Measurements from ENCODE around the gene ATF5. TPM values are rescaled to one million over a fixed set of nuclear protein-coding genes. Genes with fewer than 3 reads are reported as not detected.

Gene ATF5
- total and polyA plus RNA-seq, 2 of the 13 experiments (the other 11 are each of a cell fraction or from before 2014, with no cell fraction given): 5.2 to 10.3 TPM

DNA sequence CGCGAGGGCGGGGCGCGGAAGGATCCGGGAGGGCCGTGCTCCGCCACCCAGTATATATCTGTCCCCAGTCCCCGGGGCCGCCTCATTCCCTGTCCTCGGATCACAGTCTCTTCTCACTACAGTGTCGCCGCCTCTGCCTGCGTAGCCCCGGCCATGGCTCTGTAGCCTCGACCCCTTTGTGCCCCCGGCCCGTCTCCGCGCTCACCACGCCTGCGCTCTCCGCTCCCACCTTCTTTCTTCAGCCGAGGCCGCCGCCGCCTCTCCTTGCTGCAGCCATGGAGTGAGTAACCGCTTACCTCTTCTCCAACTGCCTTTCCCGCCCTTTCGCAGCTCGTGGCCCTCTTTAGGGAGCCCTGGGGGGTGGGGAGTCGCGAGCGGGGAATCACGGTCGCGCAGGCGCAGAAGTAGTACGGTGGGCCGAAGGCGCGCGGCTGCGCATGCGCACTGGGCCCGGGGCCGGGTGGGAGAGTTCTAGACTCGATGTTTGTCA lies at the start of gene ATF5, which contains the start of gene NUP62 (continued):
- TF ChIP-seq ZBTB7A (CRISPR knock-in tag; IDR thresholded peaks at IDR 0.05) (peak; percentile 54; the same call in 1 of the 2 replicates), ZNF432 (CRISPR knock-in tag; IDR thresholded peaks at IDR 0.05; ENCODE audit: borderline replicate concordance) (no peak; the same call in 1 of the 2 replicates), FOXJ3 (CRISPR knock-in tag; IDR thresholded peaks at IDR 0.05; ENCODE audit: borderline replicate concordance) (no peak), ZNF772 (CRISPR knock-in tag; IDR thresholded peaks at IDR 0.05) (peak; percentile 10; the same call in 1 of the 2 replicates), THAP11 (CRISPR knock-in tag; IDR thresholded peaks at IDR 0.05) (peak; percentile 83), ATM (IDR thresholded peaks at IDR 0.05; ENCODE audit: borderline replicate concordance) (no peak), PRPF4 (IDR thresholded peaks at IDR 0.05; ENCODE audit: low read depth, low read length, poor library complexity, severe bottlenecking) (no peak), E2F1 (CRISPR knock-in tag; IDR thresholded peaks at IDR 0.05) (peak; percentile 95), SP4 (CRISPR knock-in tag; IDR thresholded peaks at IDR 0.05) (no peak), KDM5B (CRISPR knock-in tag; IDR thresholded peaks at IDR 0.05; ENCODE audit: borderline replicate concordance) (peak; percentile 97; the same call in 1 of the 2 replicates), KLF16 (CRISPR knock-in tag; IDR thresholded peaks at IDR 0.05) (peak in 1 of 2 experiments; percentile 68; a peak in 1 of 4 replicates), ZNF850 (CRISPR knock-in tag; conservative IDR thresholded peaks at IDR 0.05) (no peak), ZNF773 (CRISPR knock-in tag; IDR thresholded peaks at IDR 0.05; ENCODE audit: borderline replicate concordance) (no peak), FOXO1 (CRISPR knock-in tag; IDR thresholded peaks at IDR 0.05) (0 out of 2 replicates have a peak, but pooled peaks have one; percentile 16), TMF1 (CRISPR knock-in tag; IDR thresholded peaks at IDR 0.05; ENCODE audit: low read depth) (peak; percentile 98), RARG (CRISPR knock-in tag; IDR thresholded peaks at IDR 0.05; ENCODE audit: low read depth) (0 out of 2 replicates have a peak, but pooled peaks have one; percentile 27), YEATS4 (CRISPR knock-in tag; IDR thresholded peaks at IDR 0.05; ENCODE audit: borderline replicate concordance) (peak; percentile 97; the same call in 1 of the 2 replicates), MYPOP (CRISPR knock-in tag; IDR thresholded peaks at IDR 0.05) (peak; percentile 92), NCOA1 (CRISPR knock-in tag; IDR thresholded peaks at IDR 0.05) (no peak; the same call in 1 of the 2 replicates), ZNF572 (CRISPR knock-in tag; IDR thresholded peaks at IDR 0.05) (peak; percentile 96; the same call in 1 of the 2 replicates), MED13 (CRISPR knock-in tag; IDR thresholded peaks at IDR 0.05) (peak; percentile 80)
- TF ChIP-seq, protein P1, sequence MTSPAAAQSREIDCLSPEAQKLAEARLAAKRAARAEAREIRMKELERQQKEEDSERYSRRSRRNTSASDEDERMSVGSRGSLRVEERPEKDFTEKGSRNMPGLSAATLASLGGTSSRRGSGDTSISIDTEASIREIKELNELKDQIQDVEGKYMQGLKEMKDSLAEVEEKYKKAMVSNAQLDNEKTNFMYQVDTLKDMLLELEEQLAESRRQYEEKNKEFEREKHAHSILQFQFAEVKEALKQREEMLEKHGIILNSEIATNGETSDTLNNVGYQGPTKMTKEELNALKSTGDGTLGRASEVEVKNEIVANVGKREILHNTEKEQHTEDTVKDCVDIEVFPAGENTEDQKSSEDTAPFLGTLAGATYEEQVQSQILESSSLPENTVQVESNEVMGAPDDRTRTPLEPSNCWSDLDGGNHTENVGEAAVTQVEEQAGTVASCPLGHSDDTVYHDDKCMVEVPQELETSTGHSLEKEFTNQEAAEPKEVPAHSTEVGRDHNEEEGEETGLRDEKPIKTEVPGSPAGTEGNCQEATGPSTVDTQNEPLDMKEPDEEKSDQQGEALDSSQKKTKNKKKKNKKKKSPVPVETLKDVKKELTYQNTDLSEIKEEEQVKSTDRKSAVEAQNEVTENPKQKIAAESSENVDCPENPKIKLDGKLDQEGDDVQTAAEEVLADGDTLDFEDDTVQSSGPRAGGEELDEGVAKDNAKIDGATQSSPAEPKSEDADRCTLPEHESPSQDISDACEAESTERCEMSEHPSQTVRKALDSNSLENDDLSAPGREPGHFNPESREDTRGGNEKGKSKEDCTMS (CRISPR knock-in tag; conservative IDR thresholded peaks at IDR 0.05): peak; percentile 56; the same call in 1 of the 2 replicates
- TF ChIP-seq, protein P2, sequence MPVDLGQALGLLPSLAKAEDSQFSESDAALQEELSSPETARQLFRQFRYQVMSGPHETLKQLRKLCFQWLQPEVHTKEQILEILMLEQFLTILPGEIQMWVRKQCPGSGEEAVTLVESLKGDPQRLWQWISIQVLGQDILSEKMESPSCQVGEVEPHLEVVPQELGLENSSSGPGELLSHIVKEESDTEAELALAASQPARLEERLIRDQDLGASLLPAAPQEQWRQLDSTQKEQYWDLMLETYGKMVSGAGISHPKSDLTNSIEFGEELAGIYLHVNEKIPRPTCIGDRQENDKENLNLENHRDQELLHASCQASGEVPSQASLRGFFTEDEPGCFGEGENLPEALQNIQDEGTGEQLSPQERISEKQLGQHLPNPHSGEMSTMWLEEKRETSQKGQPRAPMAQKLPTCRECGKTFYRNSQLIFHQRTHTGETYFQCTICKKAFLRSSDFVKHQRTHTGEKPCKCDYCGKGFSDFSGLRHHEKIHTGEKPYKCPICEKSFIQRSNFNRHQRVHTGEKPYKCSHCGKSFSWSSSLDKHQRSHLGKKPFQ (CRISPR knock-in tag; IDR thresholded peaks at IDR 0.05; ENCODE audit: insufficient replicate concordance): peak; percentile 79
